DND-41 (cell line): ENCODE data around the gene PRSS35.
"Not testable (repeated sequence)": the region's sequence is repeated elsewhere in the genome, so short reads cannot be mapped to it uniquely, and the experiment has no call there.

Experiments used
- ATAC-seq: fragments of 200-7000 bp; cut with Tn5 transposase; 3 replicates; pipeline ENCODE4 v1.9.1; 2021; ENCODE audit warnings: low read depth; ENCODE audit not compliant: insufficient read depth
- DNase-seq: peaks from one replicate; pipeline ENCODE4 v3.0.0-alpha.2; 2020
- H2AFZ ChIP-seq: 2 replicates; pipeline ENCODE4 v1.6.0; 2012; ENCODE audit warnings: low read depth, low read length
- H3K27ac ChIP-seq: 2 replicates; pipeline ENCODE4 v1.5.1; 2012; ENCODE audit warnings: low read length, inconsistent platforms
- H3K27me3 ChIP-seq: fragments of 200-600 bp; sonication (generic); 2 replicates; pipeline ENCODE4 v1.6.0; 2012; ENCODE audit warnings: low read length, mild to moderate bottlenecking, inconsistent platforms; ENCODE audit not compliant: insufficient read depth, poor library complexity
- H3K36me3 ChIP-seq: 2 replicates; pipeline ENCODE4 v1.5.1; 2012; ENCODE audit warnings: low read length, inconsistent platforms; ENCODE audit not compliant: insufficient read depth
- H3K4me1 ChIP-seq: 2 replicates; pipeline ENCODE4 v1.5.1; 2012; ENCODE audit warnings: mild to moderate bottlenecking, low read length; ENCODE audit not compliant: insufficient read depth
- H3K4me2 ChIP-seq: 2 replicates; pipeline ENCODE4 v1.6.0; 2012; ENCODE audit warnings: mild to moderate bottlenecking, moderate library complexity, low read length, inconsistent platforms; ENCODE audit not compliant: insufficient read depth
- H3K4me3 ChIP-seq, 2 experiments: fragments of 200-600 bp in 1 of 2; shearing (Covaris generic) in 1 of 2; 2 replicates each; pipeline ENCODE4 v1.5.1; 2012 to 2016; ENCODE audit warnings: inconsistent platforms in 2 of 2, low read length in 2 of 2, mild to moderate bottlenecking in 2 of 2, low read depth in 1 of 2, moderate library complexity in 1 of 2
- H3K79me2 ChIP-seq: 2 replicates; pipeline ENCODE4 v1.6.0; 2012; ENCODE audit warnings: low read length, inconsistent platforms; ENCODE audit not compliant: insufficient read depth
- H3K9ac ChIP-seq: 2 replicates; pipeline ENCODE4 v1.6.0; 2012; ENCODE audit warnings: low read depth, mild to moderate bottlenecking, inconsistent platforms, low read length, moderate library complexity
- H3K9me3 ChIP-seq: 2 replicates; pipeline ENCODE4 v1.5.1; 2012; ENCODE audit warnings: low read length, moderate library complexity, mild to moderate bottlenecking, inconsistent platforms; ENCODE audit not compliant: insufficient read depth, severe bottlenecking
- H4K20me1 ChIP-seq: 2 replicates; pipeline ENCODE4 v1.6.0; 2012; ENCODE audit warnings: low read length; ENCODE audit not compliant: insufficient read depth
- EZH2 ChIP-seq: IDR thresholded peaks from 3 replicates; pipeline ENCODE4 v1.6.1; 2012; ENCODE audit warnings: borderline replicate concordance, low read depth, mild to moderate bottlenecking, moderate library complexity, low read length, inconsistent platforms; ENCODE audit not compliant: severe bottlenecking
- TF ChIP-seq, protein P1 (sequence below): IDR thresholded peaks from 2 replicates; pipeline ENCODE4 v1.5.1; 2012; ENCODE audit warnings: borderline replicate concordance, low read length, moderate library complexity, mild to moderate bottlenecking; ENCODE audit not compliant: poor library complexity, severe bottlenecking; ENCODE audit errors: extremely low read depth

Gene PRSS35

DNA sequence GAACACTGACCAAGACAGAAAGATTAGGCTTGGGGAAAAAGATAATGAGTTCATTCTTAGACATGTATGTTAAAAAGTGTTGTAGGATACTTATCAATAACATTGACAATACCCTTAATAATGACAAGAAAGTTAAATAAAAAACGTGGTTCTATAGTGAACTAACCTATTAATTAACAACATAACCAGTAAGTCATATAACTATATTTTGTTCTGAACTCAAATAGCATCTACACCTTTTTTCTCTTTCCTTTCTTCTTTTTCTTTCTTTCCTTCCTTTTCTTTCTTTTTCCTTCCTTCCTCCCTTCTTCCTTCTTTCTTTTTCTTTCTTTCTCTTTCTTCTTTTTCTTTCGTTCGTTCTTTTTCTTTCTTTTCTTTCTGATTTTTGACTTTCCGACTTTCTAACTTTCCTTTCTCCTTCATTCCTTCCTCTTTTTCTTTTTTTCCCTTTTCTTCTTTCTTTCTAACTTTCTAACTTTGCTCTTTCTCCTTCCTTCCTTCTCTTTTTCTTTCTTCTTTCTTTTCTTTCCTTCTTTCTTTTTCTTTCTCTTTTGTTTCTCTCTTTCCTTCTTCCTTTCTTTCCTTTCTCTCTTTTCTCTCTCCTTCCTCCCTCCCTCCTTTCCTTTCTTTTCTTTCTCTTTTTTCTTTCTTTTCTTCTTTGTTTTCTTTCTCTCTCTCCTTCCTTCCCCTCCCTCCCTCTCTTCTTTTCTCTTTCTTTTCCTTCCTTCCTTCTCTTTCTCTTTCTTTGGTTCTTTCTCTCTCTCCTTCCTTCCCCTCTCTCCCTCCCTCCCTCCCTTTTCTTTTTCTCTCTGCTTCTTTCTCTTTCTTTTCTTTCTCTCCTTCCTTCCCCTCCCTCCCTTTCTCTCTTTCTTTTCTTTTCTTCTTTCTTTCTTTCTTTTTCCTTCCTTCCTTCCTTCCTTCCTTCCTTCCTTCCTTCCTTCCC is 24.6 kb downstream of the PRSS35 start:
- H3K9me3 ChIP-seq = no peaks in the 10 kb centered on the region
- no peak overlapping the region for H3K27ac ChIP-seq

DNA sequence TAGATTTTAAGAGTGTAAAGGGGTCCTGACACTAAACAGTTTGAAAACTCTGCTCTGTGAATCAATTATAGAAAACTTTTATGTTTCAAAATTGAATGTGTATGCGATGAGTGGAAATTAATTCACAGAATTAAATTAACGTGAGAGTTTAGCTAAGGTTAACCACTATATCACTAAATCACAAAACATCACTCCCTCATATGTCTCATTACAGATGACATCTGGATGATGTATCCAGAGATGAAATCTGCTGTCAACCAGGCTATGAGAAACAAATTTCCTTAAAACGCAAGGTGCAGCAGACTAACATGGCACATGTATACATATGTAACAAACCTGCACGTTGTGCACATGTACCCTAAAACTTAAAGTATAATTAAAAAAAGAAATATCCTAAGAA is 27.3 kb downstream of the PRSS35 start:
- no peak for TF ChIP-seq EZH2
- TF ChIP-seq, protein P1, sequence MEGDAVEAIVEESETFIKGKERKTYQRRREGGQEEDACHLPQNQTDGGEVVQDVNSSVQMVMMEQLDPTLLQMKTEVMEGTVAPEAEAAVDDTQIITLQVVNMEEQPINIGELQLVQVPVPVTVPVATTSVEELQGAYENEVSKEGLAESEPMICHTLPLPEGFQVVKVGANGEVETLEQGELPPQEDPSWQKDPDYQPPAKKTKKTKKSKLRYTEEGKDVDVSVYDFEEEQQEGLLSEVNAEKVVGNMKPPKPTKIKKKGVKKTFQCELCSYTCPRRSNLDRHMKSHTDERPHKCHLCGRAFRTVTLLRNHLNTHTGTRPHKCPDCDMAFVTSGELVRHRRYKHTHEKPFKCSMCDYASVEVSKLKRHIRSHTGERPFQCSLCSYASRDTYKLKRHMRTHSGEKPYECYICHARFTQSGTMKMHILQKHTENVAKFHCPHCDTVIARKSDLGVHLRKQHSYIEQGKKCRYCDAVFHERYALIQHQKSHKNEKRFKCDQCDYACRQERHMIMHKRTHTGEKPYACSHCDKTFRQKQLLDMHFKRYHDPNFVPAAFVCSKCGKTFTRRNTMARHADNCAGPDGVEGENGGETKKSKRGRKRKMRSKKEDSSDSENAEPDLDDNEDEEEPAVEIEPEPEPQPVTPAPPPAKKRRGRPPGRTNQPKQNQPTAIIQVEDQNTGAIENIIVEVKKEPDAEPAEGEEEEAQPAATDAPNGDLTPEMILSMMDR = no peak
- ATAC-seq = no peak

More for the DNA sequence above, 24.6 kb downstream of the PRSS35 start:
- no peak overlapping the region for H3K4me2 ChIP-seq
- no peaks in the 10 kb centered on the region for H4K20me1 ChIP-seq
- H3K27me3 ChIP-seq = no peaks in the 10 kb centered on the region
- H3K4me3 ChIP-seq = no peak overlapping the region
- H3K79me2 ChIP-seq = no peaks in the 10 kb centered on the region
- no peak overlapping the region for H2AFZ ChIP-seq
- H3K4me1 ChIP-seq = no peaks in the 10 kb centered on the region
- DNase-seq (no peak), ATAC-seq (no peak)
- H3K36me3 ChIP-seq = no peaks in the 10 kb centered on the region
- H3K9ac ChIP-seq = no peak overlapping the region
- no peak for TF ChIP-seq EZH2
- TF ChIP-seq, protein P1 = no peak

DNA sequence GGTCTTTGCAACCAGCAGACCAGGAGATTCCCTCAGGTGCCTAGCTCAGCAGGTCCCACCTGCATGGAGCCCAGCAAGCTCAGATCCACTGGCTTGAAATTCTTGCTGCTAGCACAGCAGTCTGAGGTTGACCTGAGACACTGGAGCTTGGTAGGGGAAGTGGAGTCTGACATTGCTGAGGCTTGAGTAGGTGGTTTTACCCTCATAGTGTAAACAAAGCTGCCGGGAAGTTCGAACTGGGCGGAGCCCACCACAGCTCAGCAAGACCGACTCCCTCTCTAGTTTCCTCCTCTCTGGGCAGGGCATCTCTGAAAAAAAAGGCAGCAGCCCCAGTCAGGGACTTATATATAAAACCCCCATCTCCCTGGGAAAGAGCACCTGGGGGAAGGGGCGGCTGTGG is 34.3 kb downstream of the PRSS35 start:
- ATAC-seq = no peak
- no peaks in the 10 kb centered on the region for H3K4me1 ChIP-seq

More for the DNA sequence above, 27.3 kb downstream of the PRSS35 start:
- no peak for DNase-seq
- no peaks in the 10 kb centered on the region for H3K79me2 ChIP-seq
- no peaks in the 10 kb centered on the region for H3K36me3 ChIP-seq
- H3K4me3 ChIP-seq = no peak overlapping the region
- no peak overlapping the region for H3K9ac ChIP-seq
- H2AFZ ChIP-seq = no peak overlapping the region
- no peaks in the 10 kb centered on the region for H4K20me1 ChIP-seq
- no peaks in the 10 kb centered on the region for H3K27me3 ChIP-seq
- no peak overlapping the region for H3K4me2 ChIP-seq
- H3K9me3 ChIP-seq = no peaks in the 10 kb centered on the region
- no peak overlapping the region for H3K27ac ChIP-seq
- no peaks in the 10 kb centered on the region for H3K4me1 ChIP-seq

DNA sequence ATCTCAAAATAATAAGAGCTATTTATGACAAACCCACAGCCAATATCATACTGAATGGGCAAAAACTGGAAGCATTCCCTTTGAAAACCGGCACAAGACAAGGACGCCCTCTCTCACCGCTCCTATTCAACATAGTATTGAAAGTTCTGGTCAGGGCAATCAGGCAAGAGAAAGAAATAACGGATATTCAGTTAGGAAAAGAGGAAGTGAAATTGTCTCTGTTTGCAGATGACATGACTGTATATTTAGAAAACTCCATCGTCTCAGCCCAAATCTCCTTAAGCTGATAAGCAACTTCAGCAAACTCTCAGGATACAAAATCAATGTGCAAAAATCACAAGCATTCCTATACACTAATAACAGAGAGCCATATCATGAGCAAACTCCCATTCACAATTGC is 38.1 kb downstream of the PRSS35 start:
- not testable (repeated sequence) for H3K27ac ChIP-seq, H3K4me3 ChIP-seq, H3K4me1 ChIP-seq, H3K27me3 ChIP-seq, DNase-seq, ATAC-seq, H3K4me2 ChIP-seq, H2AFZ ChIP-seq, H3K79me2 ChIP-seq, H3K9ac ChIP-seq, H4K20me1 ChIP-seq, H3K36me3 ChIP-seq, H3K9me3 ChIP-seq

More for the DNA sequence above, 34.3 kb downstream of the PRSS35 start:
- H3K4me3 ChIP-seq = no peak overlapping the region
- TF ChIP-seq, protein P1 = no peak
- no peak for TF ChIP-seq EZH2
- no peak overlapping the region for H3K4me2 ChIP-seq
- no peaks in the 10 kb centered on the region for H3K79me2 ChIP-seq
- H3K27ac ChIP-seq = no peak overlapping the region
- H3K27me3 ChIP-seq = no peaks in the 10 kb centered on the region
- H3K9ac ChIP-seq = no peak overlapping the region
- no peak overlapping the region for H2AFZ ChIP-seq
- H3K36me3 ChIP-seq = no peaks in the 10 kb centered on the region
- H4K20me1 ChIP-seq = no peaks in the 10 kb centered on the region
- DNase-seq = no peak
- no peaks in the 10 kb centered on the region for H3K9me3 ChIP-seq

GRCh38 chr6:83551748-83552147 is 39.4 kb downstream of the PRSS35 start:
- H3K4me2 ChIP-seq, H3K4me1 ChIP-seq, H3K27me3 ChIP-seq, H2AFZ ChIP-seq, H3K79me2 ChIP-seq, H3K9ac ChIP-seq, H3K4me3 ChIP-seq, H4K20me1 ChIP-seq, DNase-seq, H3K36me3 ChIP-seq, H3K27ac ChIP-seq, ATAC-seq, H3K9me3 ChIP-seq: not testable (repeated sequence)
